IMR-90 (cell line): ENCODE measurements around the gene FAM234B. TPM values are rescaled to one million over a fixed set of nuclear protein-coding genes. Genes with fewer than 3 reads are reported as not detected.
A peak's percentile ranks its signal among the peaks of the same experiment; 100 is the strongest.

Experiments used
- ATAC-seq: fragments of 200-7000 bp; cut with Tn5 transposase; 2 replicates; pipeline ENCODE4 v1.9.1; 2020; ENCODE audit warnings: low read depth, mild to moderate bottlenecking, moderate library complexity
- BruUV-seq: library from RNA; stranded (reverse); fragments of 400-500 nt; replicated peaks from 2 replicates; lab custom pipeline; 2021; lab: Mats Ljungman, UMichigan
- CTCF ChIA-PET: fragments of 300-600 bp; formaldehyde crosslinking; extraction: SDS; loops from one replicate; lab custom pipeline; 2021; ENCODE audit warnings: antibody characterized with exemption; lab: Yijun Ruan, JAX
- POLR2A ChIA-PET: fragments of 300-600 bp; sonication (Branson Sonifier 250); formaldehyde crosslinking; loops from one replicate; lab custom pipeline; 2022; ENCODE audit warnings: antibody characterized with exemption; ENCODE audit not compliant: unreplicated experiment; lab: Charles Lee
- DNase-seq: peaks from one replicate; pipeline ENCODE4 v3.0.0; 2013
- H2AFZ ChIP-seq: replicated peaks from 2 replicates; pipeline ENCODE3; 2013; ENCODE audit warnings: low read length, mild to moderate bottlenecking; ENCODE audit not compliant: poor library complexity
- H2AK5ac ChIP-seq: 2 replicates; pipeline ENCODE4 v1.6.1; 2013; ENCODE audit warnings: low read depth, low read length, inconsistent platforms
- H2AK9ac ChIP-seq: replicated peaks from 2 replicates; pipeline ENCODE3; 2013; ENCODE audit warnings: mild to moderate bottlenecking, low read depth, low read length, moderate library complexity; ENCODE audit not compliant: poor library complexity
- H2BK120ac ChIP-seq: 2 replicates; pipeline ENCODE4 v1.6.1; 2013; ENCODE audit warnings: low read depth, low read length, inconsistent platforms
- H2BK15ac ChIP-seq: 3 replicates; pipeline ENCODE4 v1.6.1; 2013; ENCODE audit warnings: low read depth, low read length, inconsistent platforms
- H2BK20ac ChIP-seq: 2 replicates; pipeline ENCODE4 v1.6.1; 2013; ENCODE audit warnings: low read depth, mild to moderate bottlenecking, inconsistent platforms, low read length, moderate library complexity
- H2BK5ac ChIP-seq: 2 replicates; pipeline ENCODE4 v1.6.1; 2013; ENCODE audit warnings: mild to moderate bottlenecking, low read depth, low read length, inconsistent platforms; ENCODE audit not compliant: poor library complexity, severe bottlenecking
- H3K14ac ChIP-seq: replicated peaks from 2 replicates; pipeline ENCODE4 v1.6.1; 2013; ENCODE audit warnings: low read depth, low read length, inconsistent platforms
- H3K18ac ChIP-seq: 2 replicates; pipeline ENCODE4 v1.6.1; 2013; ENCODE audit warnings: low read depth, low read length, control low read depth
- H3K23ac ChIP-seq: 2 replicates; pipeline ENCODE4 v1.6.1; 2013; ENCODE audit warnings: low read depth, low read length, inconsistent platforms
- H3K27ac ChIP-seq: 2 replicates; pipeline ENCODE4 v1.5.1; 2013; ENCODE audit warnings: mild to moderate bottlenecking, control low read depth, low read length; ENCODE audit not compliant: insufficient read depth
- H3K27me3 ChIP-seq: 2 replicates; pipeline ENCODE4 v1.6.1; 2013; ENCODE audit warnings: low read length; ENCODE audit not compliant: control insufficient read depth, insufficient read depth
- H3K36me3 ChIP-seq: 2 replicates; pipeline ENCODE4 v1.6.1; 2013; ENCODE audit warnings: low read length, mixed read lengths; ENCODE audit not compliant: control insufficient read depth, insufficient read depth
- H3K4ac ChIP-seq: 2 replicates; pipeline ENCODE4 v1.6.1; 2013; ENCODE audit warnings: low read depth, low read length, inconsistent platforms
- H3K4me1 ChIP-seq: 2 replicates; pipeline ENCODE4 v1.6.1; 2013; ENCODE audit warnings: low read length, mixed read lengths; ENCODE audit not compliant: control insufficient read depth, insufficient read depth
- H3K4me2 ChIP-seq: 2 replicates; pipeline ENCODE4 v1.6.1; 2013; ENCODE audit warnings: low read depth, mild to moderate bottlenecking, control low read depth, low read length, moderate library complexity
- H3K4me3 ChIP-seq: 2 replicates; pipeline ENCODE4 v1.5.1; 2013; ENCODE audit warnings: low read depth, mild to moderate bottlenecking, control low read depth, low read length, moderate library complexity; ENCODE audit not compliant: insufficient read depth
- H3K56ac ChIP-seq: 2 replicates; pipeline ENCODE4 v1.6.1; 2013; ENCODE audit warnings: low read length, inconsistent platforms; ENCODE audit not compliant: insufficient read depth; ENCODE audit errors: extremely low read depth
- H3K79me1 ChIP-seq, 2 experiments: 2 replicates each; pipeline ENCODE4 v1.6.1; 2013; ENCODE audit warnings: low read length in 2 of 2, inconsistent platforms in 1 of 2, low read depth in 1 of 2
- H3K9ac ChIP-seq: 2 replicates; pipeline ENCODE4 v1.6.1; 2013; ENCODE audit warnings: low read depth, low read length, control low read depth
- H3K9me1 ChIP-seq: 2 replicates; pipeline ENCODE4 v1.6.1; 2013; ENCODE audit warnings: low read length, inconsistent platforms; ENCODE audit not compliant: insufficient read depth
- H3K9me3 ChIP-seq: 2 replicates; pipeline ENCODE4 v1.6.1; 2013; ENCODE audit warnings: low read length; ENCODE audit not compliant: control insufficient read depth, insufficient read depth
- H4K20me1 ChIP-seq: 2 replicates; pipeline ENCODE4 v1.6.1; 2013; ENCODE audit warnings: low read length, inconsistent platforms; ENCODE audit not compliant: insufficient read depth
- H4K5ac ChIP-seq: 2 replicates; pipeline ENCODE4 v1.6.1; 2013; ENCODE audit warnings: mild to moderate bottlenecking, low read depth, low read length, control low read depth
- H4K8ac ChIP-seq, 2 experiments: 2 replicates each; pipeline ENCODE4 v1.6.1; 2013; ENCODE audit warnings: low read depth in 2 of 2, low read length in 2 of 2, control low read depth in 1 of 2, inconsistent platforms in 1 of 2
- H4K91ac ChIP-seq: 2 replicates; pipeline ENCODE4 v1.6.1; 2013; ENCODE audit warnings: low read depth, low read length, inconsistent platforms; ENCODE audit not compliant: insufficient read depth
- BHLHE40 ChIP-seq: fragments of 150-350 bp; IDR thresholded peaks from 2 replicates; pipeline ENCODE4 v1.6.1; 2016; ENCODE audit warnings: mild to moderate bottlenecking, low read depth, low read length
- CEBPB ChIP-seq: IDR thresholded peaks from 2 replicates; pipeline ENCODE4 v1.6.1; 2012; ENCODE audit warnings: low read depth, low read length, improper control_type of control experiment
- CHD1 ChIP-seq: IDR thresholded peaks from 2 replicates; pipeline ENCODE4 v1.6.1; 2012; ENCODE audit warnings: low read depth, low read length, improper control_type of control experiment
- FOS ChIP-seq: fragments of 150-350 bp; IDR thresholded peaks from 2 replicates; pipeline ENCODE4 v1.6.1; 2016; ENCODE audit warnings: low read depth, low read length
- MAFK ChIP-seq: IDR thresholded peaks from 2 replicates; pipeline ENCODE4 v1.6.1; 2012; ENCODE audit warnings: low read depth, low read length, improper control_type of control experiment
- MAZ ChIP-seq: IDR thresholded peaks from 2 replicates; pipeline ENCODE4 v1.6.1; 2012; ENCODE audit warnings: low read depth, mild to moderate bottlenecking, low read length, improper control_type of control experiment, moderate library complexity, borderline replicate concordance
- MXI1 ChIP-seq: IDR thresholded peaks from 2 replicates; pipeline ENCODE4 v1.6.1; 2012; ENCODE audit warnings: low read depth, mild to moderate bottlenecking, low read length, moderate library complexity, borderline replicate concordance
- NFE2L2 ChIP-seq: fragments of 150-350 bp; IDR thresholded peaks from 2 replicates; pipeline ENCODE4 v1.6.1; 2016; ENCODE audit warnings: low read depth, mild to moderate bottlenecking, low read length
- POLR2A ChIP-seq: IDR thresholded peaks from 2 replicates; pipeline ENCODE4 v1.6.1; 2012; ENCODE audit warnings: mild to moderate bottlenecking, low read depth, low read length
- RAD21 ChIP-seq: IDR thresholded peaks from 2 replicates; pipeline ENCODE4 v1.6.1; 2012; ENCODE audit warnings: low read length, improper control_type of control experiment
- RCOR1 ChIP-seq: IDR thresholded peaks from 2 replicates; pipeline ENCODE4 v1.6.1; 2012; ENCODE audit warnings: mild to moderate bottlenecking, low read length, improper control_type of control experiment; ENCODE audit not compliant: insufficient replicate concordance
- RFX5 ChIP-seq: IDR thresholded peaks from 2 replicates; pipeline ENCODE4 v1.8.0; 2012; ENCODE audit warnings: low read depth, mild to moderate bottlenecking, low read length, moderate library complexity
- WGBS, 2 experiments: methylation state at CpG; one replicate each; pipeline versions ENCODE4 v1.1.5 to v1.1.7; 2013; ENCODE audit warnings: missing lambda C conversion rate in 2 of 2; ENCODE audit not compliant: insufficient read length in 1 of 2; ENCODE audit errors: extremely low coverage in 2 of 2; 5-methylcytosine and 5-hydroxymethylcytosine counted together
- dilution Hi-C: fragments of 300-500 bp; cut with HindIII; formaldehyde crosslinking; loops from one replicate; pipeline ENCODE4 v1.14.3; 2018; ENCODE audit warnings: low sequenced_read_pairs; ENCODE audit not compliant: unreplicated experiment
- in situ Hi-C: fragments of 300-500 bp; cut with MboI; formaldehyde crosslinking; loops from 3 replicates; pipeline ENCODE4 v1.14.3; 2019; ENCODE audit warnings: low sequenced_read_pairs, inconsistent platforms, mixed read lengths
- intact Hi-C: fragments of 100-400 bp; cut with micrococcal nuclease; formaldehyde crosslinking; loops from 2 replicates; pipeline ENCODE4 v1.10.0; 2022
- polyA plus RNA-seq, 3 experiments: library from polyadenylated mRNA; depleted of rRNA; stranded (reverse); fragments of >200 nt; gene quantifications; 2 replicates each; pipeline ENCODE4 v1.2.3, GENCODE V29; 2012; ENCODE audit warnings: low replicate concordance in 1 of 3
- total RNA-seq: library from RNA; depleted of rRNA; stranded (reverse); fragments of >200 nt; gene quantifications from 2 replicates; pipeline ENCODE4 v1.2.3, GENCODE V29; 2012
- TF ChIP-seq, protein P1 (sequence below): fragments of 150-350 bp; IDR thresholded peaks from 2 replicates; pipeline ENCODE4 v1.6.1; 2017; ENCODE audit warnings: mild to moderate bottlenecking, antibody characterized with exemption, low read length, low read depth
- TF ChIP-seq, protein P2 (sequence below): fragments of 150-350 bp; IDR thresholded peaks from 2 replicates; pipeline ENCODE4 v1.6.1; 2016; ENCODE audit warnings: low read depth, mild to moderate bottlenecking, low read length, moderate library complexity, borderline replicate concordance

The FAM234B gene
- total and polyA plus RNA-seq, 2 of the 4 experiments (the other 2 are of a cell fraction), result 3.6 to 8.6 TPM

DNA sequence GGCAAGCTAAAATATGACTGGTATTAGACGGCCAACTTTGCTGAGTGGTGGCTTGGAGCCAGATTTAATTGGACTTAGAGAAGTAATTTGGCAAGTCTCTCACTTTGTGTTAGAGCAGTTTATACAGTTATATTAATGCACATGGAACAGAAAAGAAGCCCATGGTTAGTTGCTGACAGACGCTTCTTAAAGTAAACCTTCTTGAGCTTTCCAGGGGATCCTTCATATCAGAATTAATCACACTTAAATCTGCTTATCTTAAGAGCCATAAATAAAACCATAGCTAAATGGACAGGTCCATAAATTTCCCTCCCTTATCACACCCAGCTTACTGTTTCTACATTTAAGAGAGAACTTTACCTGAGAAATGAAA, 49.7 kb downstream of the FAM234B start:
- ATAC-seq (no peak), DNase-seq (no peak)
- BruUV-seq, result no TSS peak
- peak overlapping the region; percentile 87 for H2AFZ ChIP-seq
- peaks cover 0 to 16% of the 10 kb centered on the region in 2 experiments; a peak in 1 of 4 replicates for H3K79me1 ChIP-seq
- ChIA-PET CTCF (no interaction called here), POLR2A (interaction anchor here (0.6 kb wide), 1 partner anchor 75 kb away, joined by 4 read pairs; no protein-coding TSS in a partner anchor)
- peak overlapping the region; percentile 68 for H3K27ac ChIP-seq
- WGBS, 2 experiments, result no CpG with 5 or more reads among the region's 2 CpGs
- H3K4me3 ChIP-seq, result no peak overlapping the region
- peak overlapping the region; percentile 82 to 90 for H4K8ac ChIP-seq
- H4K20me1 ChIP-seq, result no peaks in the 10 kb centered on the region
- H3K27me3 ChIP-seq, result no peaks in the 10 kb centered on the region
- H3K23ac ChIP-seq, result peak overlapping the region; percentile 82
- in situ Hi-C loops, result loop anchor here (10.0 kb wide), 1 partner anchor 179 kb away; no protein-coding TSS in a partner anchor
- peak overlapping the region; percentile 93 for H2AK9ac ChIP-seq
- H3K9me1 ChIP-seq, result peaks cover 12% of the 10 kb centered on the region
- H3K9me3 ChIP-seq, result no peaks in the 10 kb centered on the region
- peak overlapping the region; percentile 98 for H2BK120ac ChIP-seq
- peaks cover 22% of the 10 kb centered on the region for H3K4me1 ChIP-seq
- H3K4ac ChIP-seq, result peak overlapping the region; percentile 98
- peak overlapping the region; percentile 88 for H3K18ac ChIP-seq
- TF ChIP-seq MXI1, result no peak
- TF ChIP-seq MAFK, result no peak
- no peak for TF ChIP-seq BHLHE40
- no peak for TF ChIP-seq RCOR1
- no peak for TF ChIP-seq MAZ
- no peak for TF ChIP-seq RAD21
- TF ChIP-seq FOS, result no peak
- no peak for TF ChIP-seq CHD1
- no peak for TF ChIP-seq CEBPB
- TF ChIP-seq, protein P1, sequence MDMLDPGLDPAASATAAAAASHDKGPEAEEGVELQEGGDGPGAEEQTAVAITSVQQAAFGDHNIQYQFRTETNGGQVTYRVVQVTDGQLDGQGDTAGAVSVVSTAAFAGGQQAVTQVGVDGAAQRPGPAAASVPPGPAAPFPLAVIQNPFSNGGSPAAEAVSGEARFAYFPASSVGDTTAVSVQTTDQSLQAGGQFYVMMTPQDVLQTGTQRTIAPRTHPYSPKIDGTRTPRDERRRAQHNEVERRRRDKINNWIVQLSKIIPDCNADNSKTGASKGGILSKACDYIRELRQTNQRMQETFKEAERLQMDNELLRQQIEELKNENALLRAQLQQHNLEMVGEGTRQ, result no peak
- no peak for TF ChIP-seq RFX5
- TF ChIP-seq NFE2L2, result no peak
- TF ChIP-seq, protein P2, sequence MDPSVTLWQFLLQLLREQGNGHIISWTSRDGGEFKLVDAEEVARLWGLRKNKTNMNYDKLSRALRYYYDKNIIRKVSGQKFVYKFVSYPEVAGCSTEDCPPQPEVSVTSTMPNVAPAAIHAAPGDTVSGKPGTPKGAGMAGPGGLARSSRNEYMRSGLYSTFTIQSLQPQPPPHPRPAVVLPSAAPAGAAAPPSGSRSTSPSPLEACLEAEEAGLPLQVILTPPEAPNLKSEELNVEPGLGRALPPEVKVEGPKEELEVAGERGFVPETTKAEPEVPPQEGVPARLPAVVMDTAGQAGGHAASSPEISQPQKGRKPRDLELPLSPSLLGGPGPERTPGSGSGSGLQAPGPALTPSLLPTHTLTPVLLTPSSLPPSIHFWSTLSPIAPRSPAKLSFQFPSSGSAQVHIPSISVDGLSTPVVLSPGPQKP, result no peak
- no peak for TF ChIP-seq POLR2A
- dilution Hi-C loops, result no loop called here
- H3K56ac ChIP-seq, result peak overlapping the region; percentile 72
- H2BK15ac ChIP-seq, result peak overlapping the region; percentile 91
- no peaks in the 10 kb centered on the region for H3K36me3 ChIP-seq
- intact Hi-C loops, result loop anchor here (5.0 kb wide), 1 partner anchor 52 kb away; the partner anchor contains the start of gene FAM234B
- no peak overlapping the region for H3K4me2 ChIP-seq
- H3K9ac ChIP-seq, result no peak overlapping the region
- H4K5ac ChIP-seq, result peak overlapping the region; percentile 25
- peak overlapping the region; percentile 98 for H4K91ac ChIP-seq
- H2AK5ac ChIP-seq, result peak overlapping the region; percentile 95
- H2BK5ac ChIP-seq, result peak overlapping the region; percentile 88
- H3K14ac ChIP-seq, result peak overlapping the region; percentile 90
- peak overlapping the region; percentile 94 for H2BK20ac ChIP-seq
